Measurements from ENCODE around the gene SLC4A11.

Gene SLC4A11

DNA sequence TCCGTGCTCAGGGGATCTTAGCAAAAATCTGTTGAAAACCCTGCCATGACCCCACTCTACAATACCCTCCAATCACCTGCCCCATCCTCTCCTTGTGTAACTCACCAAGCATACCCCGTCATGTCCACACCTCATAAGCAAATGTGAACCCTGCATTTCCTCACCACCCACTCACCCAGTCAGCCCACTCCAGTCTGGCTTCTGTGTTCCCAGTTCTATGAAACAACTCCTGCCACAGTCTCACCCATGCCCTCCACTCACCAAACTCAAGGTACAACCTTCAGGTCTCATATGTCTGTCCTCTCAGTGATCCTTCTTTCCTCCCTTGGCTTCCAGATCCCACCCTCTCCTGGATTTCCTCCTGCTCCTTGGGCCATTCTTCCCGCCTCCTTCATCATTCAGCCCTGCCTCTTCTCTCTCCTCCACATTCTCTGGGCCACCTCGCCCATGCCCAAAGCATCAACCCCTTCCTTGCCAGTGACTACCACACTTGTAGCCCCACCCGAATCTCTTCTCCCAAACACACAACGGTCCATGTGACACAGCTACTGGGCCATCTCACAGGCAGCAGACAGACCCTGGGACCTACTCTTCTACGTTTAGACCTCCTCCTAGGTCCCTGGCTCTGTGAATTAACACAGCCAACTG is 43.3 kb downstream of the SLC4A11 start:
- TF ChIP-seq, protein P1, sequence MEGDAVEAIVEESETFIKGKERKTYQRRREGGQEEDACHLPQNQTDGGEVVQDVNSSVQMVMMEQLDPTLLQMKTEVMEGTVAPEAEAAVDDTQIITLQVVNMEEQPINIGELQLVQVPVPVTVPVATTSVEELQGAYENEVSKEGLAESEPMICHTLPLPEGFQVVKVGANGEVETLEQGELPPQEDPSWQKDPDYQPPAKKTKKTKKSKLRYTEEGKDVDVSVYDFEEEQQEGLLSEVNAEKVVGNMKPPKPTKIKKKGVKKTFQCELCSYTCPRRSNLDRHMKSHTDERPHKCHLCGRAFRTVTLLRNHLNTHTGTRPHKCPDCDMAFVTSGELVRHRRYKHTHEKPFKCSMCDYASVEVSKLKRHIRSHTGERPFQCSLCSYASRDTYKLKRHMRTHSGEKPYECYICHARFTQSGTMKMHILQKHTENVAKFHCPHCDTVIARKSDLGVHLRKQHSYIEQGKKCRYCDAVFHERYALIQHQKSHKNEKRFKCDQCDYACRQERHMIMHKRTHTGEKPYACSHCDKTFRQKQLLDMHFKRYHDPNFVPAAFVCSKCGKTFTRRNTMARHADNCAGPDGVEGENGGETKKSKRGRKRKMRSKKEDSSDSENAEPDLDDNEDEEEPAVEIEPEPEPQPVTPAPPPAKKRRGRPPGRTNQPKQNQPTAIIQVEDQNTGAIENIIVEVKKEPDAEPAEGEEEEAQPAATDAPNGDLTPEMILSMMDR (conservative IDR thresholded peaks at IDR 0.05), result no peak
- no peak overlapping the region for H3K27ac ChIP-seq

DNA sequence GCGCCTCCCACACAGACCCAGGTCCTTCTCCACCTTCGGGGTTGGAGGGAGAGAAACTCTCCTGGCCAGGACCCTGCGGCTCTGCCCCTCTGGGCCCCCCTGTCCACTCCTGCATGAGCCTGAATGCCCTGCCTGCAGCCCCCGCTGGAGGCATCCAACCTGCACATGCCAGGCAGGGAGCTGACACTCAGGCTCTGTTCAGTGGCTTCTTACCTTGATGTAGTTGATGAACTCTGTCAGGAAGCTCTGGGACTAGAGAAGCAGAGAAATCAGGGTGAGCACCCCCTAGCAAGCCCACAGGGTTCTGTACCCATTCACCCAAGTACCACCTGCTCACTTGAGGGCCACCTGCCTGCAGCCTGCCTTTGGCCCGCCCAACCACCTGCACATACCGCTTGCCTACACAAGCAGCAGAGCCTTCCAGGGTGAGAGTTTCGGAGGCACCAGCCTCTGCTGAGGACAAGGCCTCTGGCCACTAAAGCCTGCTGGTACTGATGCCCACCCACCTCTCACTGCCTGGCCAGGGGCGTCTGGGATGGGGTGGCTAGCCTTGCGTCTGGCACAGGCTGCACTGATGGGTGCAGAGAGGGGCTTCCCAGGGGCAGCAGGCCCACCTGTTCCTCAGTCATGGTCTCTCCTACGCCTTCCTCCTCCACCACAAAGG is 44.2 kb downstream of the SLC4A11 start:
- H3K27ac ChIP-seq, result no peak overlapping the region
- TF ChIP-seq, protein P1 (conservative IDR thresholded peaks at IDR 0.05), result no peak

DNA sequence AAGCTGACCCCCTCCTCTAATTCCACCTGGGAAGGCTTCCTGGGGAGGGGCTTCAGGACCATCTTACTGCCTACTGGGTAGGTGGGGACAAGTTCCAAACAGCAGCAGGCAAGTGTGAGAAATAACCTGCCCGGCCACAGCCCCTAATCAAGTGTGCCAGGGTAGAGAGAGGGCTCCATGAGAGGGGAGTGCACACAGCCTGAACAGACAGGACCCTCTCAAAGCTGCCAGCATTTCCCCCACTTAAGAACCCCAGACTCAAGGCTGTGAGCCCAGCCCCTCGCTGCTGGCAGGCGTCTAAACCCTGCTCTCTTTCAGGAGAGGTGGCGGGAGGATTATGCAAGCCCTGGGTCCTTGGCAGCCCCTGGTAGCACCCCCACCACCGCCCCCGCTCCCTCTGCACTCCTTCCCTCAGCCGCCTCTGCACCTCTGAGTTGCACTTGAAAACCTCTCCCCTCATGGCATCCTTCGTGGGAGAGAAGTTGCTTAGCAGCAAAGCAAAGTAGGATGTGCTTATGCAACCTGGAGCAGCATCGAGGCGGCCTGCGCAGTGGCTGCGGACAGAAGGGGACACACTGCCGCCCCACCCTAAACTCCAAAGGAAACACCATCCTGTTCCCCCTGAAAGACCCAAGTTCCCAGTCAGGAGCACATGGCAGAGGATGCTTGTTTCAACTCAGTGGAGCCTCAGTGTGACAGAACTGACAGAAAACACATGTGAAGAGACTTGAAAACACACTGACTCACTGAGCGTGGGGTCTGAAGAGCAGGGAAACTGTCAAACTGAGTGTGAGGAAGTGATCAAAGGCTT is 45.0 kb downstream of the SLC4A11 start:
- no peak overlapping the region for H3K27ac ChIP-seq
- TF ChIP-seq, protein P1 (conservative IDR thresholded peaks at IDR 0.05), result no peak

DNA sequence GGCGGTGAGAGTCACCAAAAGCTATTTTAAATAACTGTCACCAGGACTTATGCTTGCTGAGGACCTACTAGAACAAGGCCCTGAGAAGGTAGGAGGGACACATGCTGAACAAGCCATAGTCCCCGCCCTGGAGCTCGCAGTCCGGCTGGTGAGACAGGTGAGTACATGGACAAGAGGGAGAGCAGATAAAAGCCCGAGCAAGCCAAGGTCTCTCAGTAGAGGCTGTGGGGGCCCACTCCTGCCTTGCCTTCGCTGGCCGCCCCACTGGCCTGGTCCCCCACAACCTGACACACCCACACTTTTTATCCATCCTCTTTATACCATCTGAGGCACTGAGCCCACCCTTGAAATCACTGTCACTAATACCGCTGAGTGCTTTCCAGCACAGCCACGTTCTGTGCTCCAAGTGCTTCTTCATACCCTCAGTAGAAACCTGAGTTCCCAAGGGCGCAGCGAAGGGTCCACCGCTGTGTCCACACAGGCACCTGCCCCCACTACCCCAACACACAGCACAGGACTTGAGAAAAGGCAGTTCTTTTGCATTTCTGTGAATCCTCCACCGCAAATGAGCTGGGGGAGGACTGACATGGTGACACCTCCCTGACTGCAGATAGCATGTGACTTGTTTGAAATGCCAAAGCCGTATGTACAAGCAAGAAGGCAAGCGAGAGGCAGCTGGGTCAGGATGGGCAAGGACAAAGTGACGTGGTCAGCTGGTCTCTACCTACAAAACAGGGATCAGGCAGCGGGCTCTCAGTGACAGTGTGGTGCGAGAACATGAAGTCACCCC is 46.6 kb downstream of the SLC4A11 start:
- TF ChIP-seq, protein P1 (conservative IDR thresholded peaks at IDR 0.05), result no peak
- no peak overlapping the region for H3K27ac ChIP-seq

DNA sequence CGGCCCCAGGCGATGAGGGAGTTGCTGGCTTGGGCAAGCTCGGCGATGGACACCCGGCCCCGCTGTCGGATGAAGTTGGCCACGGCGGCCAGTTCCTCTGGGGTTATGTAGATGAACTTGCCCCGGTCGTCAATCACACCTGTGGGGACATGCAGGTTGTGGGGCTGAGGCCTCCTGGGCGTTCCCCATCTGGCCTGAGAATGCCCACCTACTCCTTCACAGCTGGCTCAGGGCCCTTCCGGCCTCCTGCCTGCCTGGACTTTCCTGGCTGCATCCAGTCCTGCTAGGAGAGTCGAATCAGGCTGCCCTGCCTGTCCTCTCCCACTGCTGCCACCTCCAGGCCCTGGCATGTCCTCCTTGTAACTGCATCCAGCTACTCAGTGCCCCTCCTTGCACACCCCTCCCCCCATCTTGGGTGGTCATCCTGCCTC is 48.3 kb downstream of the SLC4A11 start:
- H3K27ac ChIP-seq, result no peak overlapping the region
- TF ChIP-seq, protein P1 (conservative IDR thresholded peaks at IDR 0.05), result no peak

DNA sequence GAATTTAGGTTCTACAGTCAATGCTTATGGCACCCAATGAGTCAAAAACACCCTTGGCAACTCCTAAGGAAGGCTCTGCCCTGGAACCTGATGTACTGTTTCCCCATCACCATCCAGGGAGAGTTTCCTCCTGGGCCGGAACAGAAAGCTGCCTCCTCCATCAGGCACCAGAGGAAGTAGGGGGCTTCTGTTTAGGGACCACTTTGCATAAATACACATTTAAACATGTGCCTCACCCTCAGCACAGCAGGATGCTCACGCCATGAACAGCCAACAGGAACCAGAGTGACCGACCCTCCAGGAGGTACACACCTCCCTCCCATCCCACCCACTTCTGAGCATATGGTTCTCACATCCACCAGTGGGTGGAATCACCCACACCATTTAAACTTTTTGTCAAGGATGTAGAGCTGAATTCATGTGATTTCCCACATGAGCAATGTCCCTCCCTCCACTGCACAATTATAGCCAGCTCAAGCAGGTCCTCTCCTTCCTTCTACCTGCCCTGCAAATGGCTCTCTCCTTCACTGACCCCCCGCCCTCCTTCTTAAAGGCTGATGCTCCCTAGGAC is 49.3 kb downstream of the SLC4A11 start:
- no peak overlapping the region for H3K27ac ChIP-seq
- TF ChIP-seq, protein P1 (conservative IDR thresholded peaks at IDR 0.05), result no peak

Measured in VCaP (cell line).